Keratinocyte (primary cell): ENCODE data around the gene ARHGAP1.

Source experiments
- CTCF ChIP-seq, 3 experiments: IDR thresholded peaks in 1 of 3; conservative IDR thresholded peaks in 1 of 3; optimal IDR thresholded peaks in 1 of 3; 2 replicates in 2 of 3; 3 replicates in 1 of 3; pipeline versions ENCODE3 to v1.5.1; 2011; ENCODE audit warnings: low read length in 3 of 3, mild to moderate bottlenecking in 3 of 3, moderate library complexity in 2 of 3, control low read depth in 1 of 3, inconsistent platforms in 1 of 3; ENCODE audit not compliant: insufficient read depth in 2 of 3; ENCODE audit errors: extremely low read depth in 1 of 3
- EZH2 ChIP-seq: IDR thresholded peaks from one replicate; pipeline ENCODE4 v1.6.1; 2012; ENCODE audit warnings: inconsistent platforms, mild to moderate bottlenecking, low read length, moderate library complexity

- no peak for TF ChIP-seq EZH2
- TF ChIP-seq CTCF (optimal IDR thresholded peaks at IDR 0.05 in 1 of 3, IDR thresholded peaks at IDR 0.05 in 1 of 3, conservative IDR thresholded peaks at IDR 0.05 in 1 of 3; ENCODE audit: extremely low read depth in 1 of 3, insufficient read depth in 2 of 3, low read length in 3 of 3) = no peak
These were observed 6.3 kb downstream of the ARHGAP1 start for GRCh38 chr11:46694072-46694471.
